HG03520 (cell line): ENCODE data around the gene IBA57.
"Not testable (repeated sequence)": the region's sequence is repeated elsewhere in the genome, so short reads cannot be mapped to it uniquely, and the experiment has no call there.

Source experiments
- ATAC-seq: cut with Tn5 transposase; IDR thresholded peaks from one replicate; pipeline ENCODE4 v1.9.1; 2021; ENCODE audit warnings: mild to moderate bottlenecking, moderate library complexity; ENCODE audit not compliant: unreplicated experiment

IBA57 gene

GRCh38 chr1:228184152-228184551 lies 18.5 kb downstream of the IBA57 start:
- ATAC-seq, result no peak

GRCh38 chr1:228185641-228185965 lies 20.0 kb downstream of the IBA57 start:
- no peak for ATAC-seq

GRCh38 chr1:228188249-228188648 lies 22.6 kb downstream of the IBA57 start:
- ATAC-seq, result not testable (repeated sequence)

GRCh38 chr1:228190182-228190581 lies 24.6 kb downstream of the IBA57 start:
- ATAC-seq, result no peak

GRCh38 chr1:228190778-228191177 lies 25.2 kb downstream of the IBA57 start:
- ATAC-seq, result no peak

GRCh38 chr1:228194436-228194835 lies 28.8 kb downstream of the IBA57 start:
- no peak for ATAC-seq

- ATAC-seq, result no peak
Observed at GRCh38 chr1:228194921-228195812, 29.6 kb downstream of the IBA57 start.

GRCh38 chr1:228197555-228198147 lies 32.0 kb downstream of the IBA57 start:
- ATAC-seq, result no peak

GRCh38 chr1:228198977-228199590 lies 33.5 kb downstream of the IBA57 start:
- ATAC-seq, result no peak

GRCh38 chr1:228204958-228205357 lies 39.4 kb downstream of the IBA57 start:
- no peak for ATAC-seq

- no peak for ATAC-seq
Observed at GRCh38 chr1:228205526-228206436, 40.2 kb downstream of the IBA57 start.

- ATAC-seq, result no peak
Observed at GRCh38 chr1:228206582-228207351, 41.2 kb downstream of the IBA57 start.

- no peak for ATAC-seq
Observed at GRCh38 chr1:228207381-228207810, 41.8 kb downstream of the IBA57 start.

GRCh38 chr1:228207851-228208821 lies 42.5 kb downstream of the IBA57 start, which contains the start of gene OBSCN:
OBSCN (plus strand) TSS chr1:228208044; CDS start chr1:228211784, 3,740 bp downstream.
- ATAC-seq, result no peak

GRCh38 chr1:228208831-228209551 lies 43.4 kb downstream of the IBA57 start:
- ATAC-seq, result no peak

GRCh38 chr1:228209657-228210056 lies 44.1 kb downstream of the IBA57 start:
- no peak for ATAC-seq

GRCh38 chr1:228210076-228210651 lies 44.6 kb downstream of the IBA57 start:
- no peak for ATAC-seq
